AG04450 (cell line): ENCODE data around the gene ABHD12. TPM values are rescaled to one million over a fixed set of nuclear protein-coding genes. Genes with fewer than 3 reads are reported as not detected.

ENCODE experiments used
- CTCF ChIA-PET: fragments of 300-600, 350-600 bp; formaldehyde crosslinking; extraction: SDS; loops from one replicate; lab custom pipeline; 2022; ENCODE audit warnings: antibody characterized with exemption, inconsistent platforms; lab: Charles Lee
- POLR2A ChIA-PET: fragments of 350-600 bp; formaldehyde crosslinking; extraction: SDS; loops from one replicate; lab custom pipeline; 2021; ENCODE audit warnings: antibody characterized with exemption, inconsistent platforms; lab: Yijun Ruan, JAX
- DNase-seq: peaks from one replicate; pipeline ENCODE4 v3.0.0-alpha.2; 2011; ENCODE audit warnings: low read depth, low spot score
- H3K27ac ChIP-seq: one replicate; pipeline ENCODE4 v1.5.1; 2012; ENCODE audit warnings: low read depth, low read length, control low read depth
- H3K27me3 ChIP-seq: one replicate; pipeline ENCODE4 v1.6.0; 2012; ENCODE audit warnings: low read length; ENCODE audit not compliant: control insufficient read depth, insufficient read depth
- H3K4me3 ChIP-seq: 2 replicates; pipeline ENCODE4 v1.5.1; 2011; ENCODE audit warnings: mild to moderate bottlenecking, low read depth, low read length, control low read depth
- H3K9me3 ChIP-seq: 2 replicates; pipeline ENCODE4 v1.5.1; 2012; ENCODE audit warnings: low read length; ENCODE audit not compliant: control insufficient read depth, insufficient read depth
- polyA plus RNA-seq: library from polyadenylated mRNA; depleted of rRNA; stranded (reverse); fragments of >200 nt; gene quantifications from 2 replicates; pipeline ENCODE4 v1.2.3, GENCODE V29; 2011
- TF ChIP-seq, protein P1 (sequence below): IDR thresholded peaks from 2 replicates; pipeline ENCODE4 v1.5.1; 2011; ENCODE audit warnings: low read depth, low read length, control low read depth, inconsistent platforms

Gene ABHD12
- polyA plus RNA-seq, 1 experiment = 33.6 TPM

DNA sequence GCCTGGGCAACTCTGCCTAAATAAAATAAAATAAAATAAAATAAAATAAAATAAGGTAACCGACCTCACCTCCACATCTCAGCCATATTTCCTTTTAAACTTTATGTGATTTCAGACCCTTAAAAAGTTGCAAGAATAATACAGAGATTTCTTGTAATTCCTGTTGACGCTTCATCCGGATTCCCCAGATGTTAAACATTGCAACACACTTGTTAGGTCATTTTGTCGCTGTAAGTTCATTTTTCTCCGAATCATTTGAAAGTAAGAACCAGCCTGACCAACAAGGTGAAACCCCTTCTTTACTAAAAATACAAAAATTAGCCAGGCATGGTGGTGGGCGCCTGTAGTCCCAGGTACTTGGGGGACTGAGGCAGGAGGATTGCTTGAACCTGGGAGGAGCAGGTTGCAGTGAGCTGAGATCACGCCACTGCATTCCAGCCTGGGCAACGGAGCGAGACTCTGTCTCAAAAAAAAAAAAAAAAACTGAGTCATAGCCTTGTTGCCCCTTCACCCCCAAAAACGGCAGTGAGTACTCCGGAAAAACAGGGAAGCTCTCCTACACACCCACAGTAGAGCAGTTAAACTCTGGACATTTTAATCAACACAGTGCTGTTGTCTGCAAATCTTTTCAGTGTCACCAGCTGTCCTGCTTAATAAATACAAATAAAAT, 136.9 kb downstream of the ABHD12 start:
- DNase-seq = no peak
- TF ChIP-seq, protein P1, sequence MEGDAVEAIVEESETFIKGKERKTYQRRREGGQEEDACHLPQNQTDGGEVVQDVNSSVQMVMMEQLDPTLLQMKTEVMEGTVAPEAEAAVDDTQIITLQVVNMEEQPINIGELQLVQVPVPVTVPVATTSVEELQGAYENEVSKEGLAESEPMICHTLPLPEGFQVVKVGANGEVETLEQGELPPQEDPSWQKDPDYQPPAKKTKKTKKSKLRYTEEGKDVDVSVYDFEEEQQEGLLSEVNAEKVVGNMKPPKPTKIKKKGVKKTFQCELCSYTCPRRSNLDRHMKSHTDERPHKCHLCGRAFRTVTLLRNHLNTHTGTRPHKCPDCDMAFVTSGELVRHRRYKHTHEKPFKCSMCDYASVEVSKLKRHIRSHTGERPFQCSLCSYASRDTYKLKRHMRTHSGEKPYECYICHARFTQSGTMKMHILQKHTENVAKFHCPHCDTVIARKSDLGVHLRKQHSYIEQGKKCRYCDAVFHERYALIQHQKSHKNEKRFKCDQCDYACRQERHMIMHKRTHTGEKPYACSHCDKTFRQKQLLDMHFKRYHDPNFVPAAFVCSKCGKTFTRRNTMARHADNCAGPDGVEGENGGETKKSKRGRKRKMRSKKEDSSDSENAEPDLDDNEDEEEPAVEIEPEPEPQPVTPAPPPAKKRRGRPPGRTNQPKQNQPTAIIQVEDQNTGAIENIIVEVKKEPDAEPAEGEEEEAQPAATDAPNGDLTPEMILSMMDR = no peak
- no peak overlapping the region for H3K27ac ChIP-seq
- ChIA-PET POLR2A (no interaction called here), CTCF (interaction anchor here (1.0 kb wide), 1 partner anchor 145 kb away, joined by 3 read pairs; no protein-coding TSS in a partner anchor)
- H3K27me3 ChIP-seq = no peaks in the 10 kb centered on the region
- no peaks in the 10 kb centered on the region for H3K9me3 ChIP-seq
- H3K4me3 ChIP-seq = no peak overlapping the region

- Histone ChIP-seq H3K27ac (no peak overlapping the region), H3K9me3 (no peaks in the 10 kb centered on the region), H3K4me3 (no peak overlapping the region), H3K27me3 (no peaks in the 10 kb centered on the region)
- no peak for DNase-seq
- ChIA-PET POLR2A (no interaction called here), CTCF (no interaction called here)
- TF ChIP-seq, protein P1 = no peak
Measured at GRCh38 chr20:25252686-25253421, 137.8 kb downstream of the ABHD12 start.

- ChIA-PET POLR2A (interaction anchor here (0.7 kb wide), 1 partner anchor 220 kb away, joined by 3 read pairs; no protein-coding TSS in a partner anchor), CTCF (no interaction called here)
- no peaks in the 10 kb centered on the region for H3K9me3 ChIP-seq
- no peak for DNase-seq
- H3K4me3 ChIP-seq = no peak overlapping the region
- H3K27ac ChIP-seq = no peak overlapping the region
- TF ChIP-seq, protein P1 = no peak
- H3K27me3 ChIP-seq = no peaks in the 10 kb centered on the region
Measured at GRCh38 chr20:25252230-25252651, 138.4 kb downstream of the ABHD12 start.

DNA sequence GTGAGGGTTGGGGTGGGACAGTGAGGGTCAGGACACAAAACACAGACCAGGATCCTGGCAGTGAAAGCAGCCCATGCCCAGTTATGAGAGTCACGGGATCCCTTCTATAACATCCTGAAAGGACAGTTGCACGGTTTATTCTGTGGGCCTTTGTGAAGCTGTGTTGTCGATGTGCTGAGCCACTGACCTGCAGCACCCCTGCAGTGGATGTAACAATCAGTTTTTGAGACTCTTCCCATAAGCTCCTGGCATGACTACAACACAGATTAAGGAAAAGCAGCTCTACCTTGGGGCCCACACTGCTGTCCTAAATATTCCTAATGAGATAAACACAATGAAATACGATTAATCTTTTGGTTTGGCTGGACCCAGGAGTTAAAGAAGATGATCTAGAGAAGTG, 139.1 kb downstream of the ABHD12 start:
- TF ChIP-seq, protein P1 = no peak
- Histone ChIP-seq H3K4me3 (no peak overlapping the region), H3K27ac (no peak overlapping the region), H3K27me3 (no peaks in the 10 kb centered on the region), H3K9me3 (no peaks in the 10 kb centered on the region)
- ChIA-PET CTCF (no interaction called here), POLR2A (interaction anchor here (0.7 to 1.2 kb wide), 2 partner anchors 56 to 219 kb away, joined by 3 read pairs; partner anchors contain the start of gene ENTPD6)
- DNase-seq = no peak

GRCh38 chr20:25251019-25251418, 139.6 kb downstream of the ABHD12 start:
- H3K4me3 ChIP-seq = no peak overlapping the region
- no peaks in the 10 kb centered on the region for H3K27me3 ChIP-seq
- no peak for DNase-seq
- H3K27ac ChIP-seq = no peak overlapping the region
- TF ChIP-seq, protein P1 = no peak
- CTCF ChIA-PET = no interaction called here
- POLR2A ChIA-PET = interaction anchor here (1.2 kb wide), 1 partner anchor 56 kb away, joined by 3 read pairs; the partner anchor contains the start of gene ENTPD6
- no peaks in the 10 kb centered on the region for H3K9me3 ChIP-seq
